ENCODE data around the gene ACMSD. TPM values are rescaled to one million over a fixed set of nuclear protein-coding genes. Genes with fewer than 3 reads are reported as not detected.
"Not testable (repeated sequence)": the region's sequence is repeated elsewhere in the genome, so short reads cannot be mapped to it uniquely, and the experiment has no call there.

Gene ACMSD
- total and polyA plus RNA-seq, 2 donors (not counting 1 experiment from before 2014, with no cell fraction given) = not detected

DNA sequence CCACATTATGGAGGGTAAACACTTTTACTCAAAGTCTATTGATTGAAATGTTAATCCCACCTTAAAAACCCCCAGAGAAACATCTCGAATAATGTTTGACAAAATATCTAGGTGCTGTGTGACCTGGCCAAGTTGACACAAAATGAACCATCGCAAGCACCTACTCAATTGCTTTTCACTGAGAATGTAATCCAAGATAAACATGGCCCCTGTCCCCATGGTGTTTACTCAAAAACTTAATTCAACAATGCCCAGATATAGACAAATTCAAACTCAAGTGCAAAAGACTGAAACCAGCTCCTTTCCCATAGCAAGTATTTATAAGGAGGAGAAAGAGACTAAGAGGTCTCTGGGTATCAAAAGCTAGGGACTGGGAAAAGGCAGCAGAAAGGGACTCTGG, 15.0 kb upstream of the ACMSD start:
- H3K4me3 ChIP-seq (replicated peaks in 1 of 4; ENCODE audit: control extremely low read depth in 1 of 4, insufficient read depth in 1 of 4, low read depth in 3 of 4, low read length in 4 of 4) = no peak overlapping the region
- no peaks in the 10 kb centered on the region for H3K36me3 ChIP-seq (ENCODE audit: control insufficient read depth, insufficient read depth, low read length)
- no peaks in the 10 kb centered on the region for H3K27me3 ChIP-seq (ENCODE audit: control insufficient read depth, insufficient read depth, low read length)
- H3K4me2 ChIP-seq (ENCODE audit: extremely low read depth, insufficient read depth, low read length) = no peak overlapping the region
- TF ChIP-seq EZH2 (IDR thresholded peaks at IDR 0.05; ENCODE audit: low read length, missing control alignments) = no peak
- TF ChIP-seq, protein P1, sequence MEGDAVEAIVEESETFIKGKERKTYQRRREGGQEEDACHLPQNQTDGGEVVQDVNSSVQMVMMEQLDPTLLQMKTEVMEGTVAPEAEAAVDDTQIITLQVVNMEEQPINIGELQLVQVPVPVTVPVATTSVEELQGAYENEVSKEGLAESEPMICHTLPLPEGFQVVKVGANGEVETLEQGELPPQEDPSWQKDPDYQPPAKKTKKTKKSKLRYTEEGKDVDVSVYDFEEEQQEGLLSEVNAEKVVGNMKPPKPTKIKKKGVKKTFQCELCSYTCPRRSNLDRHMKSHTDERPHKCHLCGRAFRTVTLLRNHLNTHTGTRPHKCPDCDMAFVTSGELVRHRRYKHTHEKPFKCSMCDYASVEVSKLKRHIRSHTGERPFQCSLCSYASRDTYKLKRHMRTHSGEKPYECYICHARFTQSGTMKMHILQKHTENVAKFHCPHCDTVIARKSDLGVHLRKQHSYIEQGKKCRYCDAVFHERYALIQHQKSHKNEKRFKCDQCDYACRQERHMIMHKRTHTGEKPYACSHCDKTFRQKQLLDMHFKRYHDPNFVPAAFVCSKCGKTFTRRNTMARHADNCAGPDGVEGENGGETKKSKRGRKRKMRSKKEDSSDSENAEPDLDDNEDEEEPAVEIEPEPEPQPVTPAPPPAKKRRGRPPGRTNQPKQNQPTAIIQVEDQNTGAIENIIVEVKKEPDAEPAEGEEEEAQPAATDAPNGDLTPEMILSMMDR (conservative IDR thresholded peaks at IDR 0.05 in 1 of 2, IDR thresholded peaks at IDR 0.05 in 1 of 2; ENCODE audit: low read depth in 1 of 2, low read length in 2 of 2) = no peak
- H3K4me1 ChIP-seq (ENCODE audit: control insufficient read depth, extremely low read depth, insufficient read depth, low read length) = no peaks in the 10 kb centered on the region
- H3K27ac ChIP-seq (ENCODE audit: insufficient read depth, low read length) = no peak overlapping the region
- no peaks in the 10 kb centered on the region for H3K79me2 ChIP-seq (ENCODE audit: control insufficient read depth, insufficient read depth, low read length)
- H3K9ac ChIP-seq (ENCODE audit: insufficient read depth, low read length) = no peak overlapping the region
- H2AFZ ChIP-seq (ENCODE audit: low read length) = no peak overlapping the region
- no peaks in the 10 kb centered on the region for H3K9me3 ChIP-seq (ENCODE audit: control insufficient read depth, insufficient read depth, low read depth, low read length)
- DNase-seq (ENCODE audit: low read depth in 2 of 2) = no peak
- H4K20me1 ChIP-seq (ENCODE audit: control insufficient read depth, extremely low read depth, insufficient read depth, low read length) = no peaks in the 10 kb centered on the region

DNA sequence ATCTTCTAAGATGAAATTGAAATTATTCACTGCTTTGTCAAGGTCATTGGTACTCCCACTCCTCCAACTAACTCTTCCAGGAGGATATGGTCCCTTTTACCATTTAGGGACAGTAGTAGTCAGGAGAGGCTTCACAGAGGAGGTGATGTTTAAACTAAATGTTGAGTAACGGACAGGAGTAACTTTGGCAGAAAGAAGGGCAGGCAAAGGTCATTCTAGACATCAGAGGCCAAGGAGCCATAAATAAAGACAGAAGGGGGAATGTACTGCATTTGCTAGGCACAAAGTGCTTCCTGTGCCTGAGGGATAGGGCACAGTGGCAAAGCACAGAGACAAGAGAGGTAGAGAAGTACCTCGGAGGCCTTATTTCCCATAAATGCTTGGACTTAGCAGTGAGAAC, 14.6 kb upstream of the ACMSD start:
- no peak overlapping the region for H3K9ac ChIP-seq (ENCODE audit: insufficient read depth, low read length)
- no peak for DNase-seq (ENCODE audit: low read depth in 2 of 2)
- no peaks in the 10 kb centered on the region for H3K79me2 ChIP-seq (ENCODE audit: control insufficient read depth, insufficient read depth, low read length)

DNA sequence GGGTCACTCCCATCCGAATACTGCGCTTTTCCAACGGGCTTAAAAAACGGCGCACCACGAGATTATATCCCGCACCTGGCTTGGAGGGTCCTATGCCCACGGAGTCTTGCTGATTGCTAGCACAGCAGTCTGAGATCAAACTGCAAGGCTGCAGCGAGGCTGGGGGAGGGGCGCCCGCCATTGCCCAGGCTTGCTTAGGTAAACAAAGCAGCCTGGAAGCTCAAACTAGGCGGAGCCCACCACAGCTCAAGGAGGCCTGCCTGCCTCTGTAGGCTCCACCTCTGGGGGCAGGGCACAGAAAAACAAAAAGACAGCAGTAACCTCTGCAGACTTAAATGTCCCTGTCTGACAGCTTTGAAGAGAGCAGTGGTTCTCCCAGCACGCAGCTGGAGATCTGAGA, 12.7 kb upstream of the ACMSD start:
- H3K27me3 ChIP-seq (ENCODE audit: control insufficient read depth, insufficient read depth, low read length); H3K4me1 ChIP-seq (ENCODE audit: control insufficient read depth, extremely low read depth, insufficient read depth, low read length); H3K9ac ChIP-seq (ENCODE audit: insufficient read depth, low read length); H2AFZ ChIP-seq (ENCODE audit: low read length); H4K20me1 ChIP-seq (ENCODE audit: control insufficient read depth, extremely low read depth, insufficient read depth, low read length); H3K4me3 ChIP-seq (replicated peaks in 1 of 4; ENCODE audit: control extremely low read depth in 1 of 4, insufficient read depth in 1 of 4, low read depth in 3 of 4, low read length in 4 of 4); H3K36me3 ChIP-seq (ENCODE audit: control insufficient read depth, insufficient read depth, low read length); H3K79me2 ChIP-seq (ENCODE audit: control insufficient read depth, insufficient read depth, low read length); H3K9me3 ChIP-seq (ENCODE audit: control insufficient read depth, insufficient read depth, low read depth, low read length); H3K27ac ChIP-seq (ENCODE audit: insufficient read depth, low read length); DNase-seq (ENCODE audit: low read depth in 2 of 2); H3K4me2 ChIP-seq (ENCODE audit: extremely low read depth, insufficient read depth, low read length): not testable (repeated sequence)

More for the DNA sequence above, 14.6 kb upstream of the ACMSD start:
- Histone ChIP-seq H3K36me3 (ENCODE audit: control insufficient read depth, insufficient read depth, low read length) (no peaks in the 10 kb centered on the region), H3K27me3 (ENCODE audit: control insufficient read depth, insufficient read depth, low read length) (no peaks in the 10 kb centered on the region), H4K20me1 (ENCODE audit: control insufficient read depth, extremely low read depth, insufficient read depth, low read length) (no peaks in the 10 kb centered on the region), H3K4me2 (ENCODE audit: extremely low read depth, insufficient read depth, low read length) (no peak overlapping the region), H3K4me3 (replicated peaks in 1 of 4; ENCODE audit: control extremely low read depth in 1 of 4, insufficient read depth in 1 of 4, low read depth in 3 of 4, low read length in 4 of 4) (no peak overlapping the region), H3K9me3 (ENCODE audit: control insufficient read depth, insufficient read depth, low read depth, low read length) (no peaks in the 10 kb centered on the region), H3K27ac (ENCODE audit: insufficient read depth, low read length) (no peak overlapping the region), H2AFZ (ENCODE audit: low read length) (no peak overlapping the region), H3K4me1 (ENCODE audit: control insufficient read depth, extremely low read depth, insufficient read depth, low read length) (no peaks in the 10 kb centered on the region)
- TF ChIP-seq, protein P1 (conservative IDR thresholded peaks at IDR 0.05 in 1 of 2, IDR thresholded peaks at IDR 0.05 in 1 of 2; ENCODE audit: low read depth in 1 of 2, low read length in 2 of 2) = no peak
- no peak for TF ChIP-seq EZH2 (IDR thresholded peaks at IDR 0.05; ENCODE audit: low read length, missing control alignments)

Data from fibroblast of lung (primary cell).